Type B pancreatic cell (in vitro differentiated cells): ENCODE measurements around the gene DZIP1L. TPM values are rescaled to one million over a fixed set of nuclear protein-coding genes. Genes with fewer than 3 reads are reported as not detected.

Experiments used
- DNase-seq: peaks from one replicate; pipeline ENCODE4 v3.0.0; 2021; ENCODE audit warnings: mixed read lengths; ENCODE audit not compliant: unreplicated experiment; ENCODE audit errors: extremely low spot score
- H3K27ac Mint-ChIP-seq: 2 replicates; pipeline ENCODE4 v1.8.0; 2021; ENCODE audit warnings: mild to moderate bottlenecking, mixed read lengths
- H3K27me3 Mint-ChIP-seq: 2 replicates; pipeline ENCODE4 v1.8.0; 2021; ENCODE audit warnings: mixed read lengths
- H3K36me3 Mint-ChIP-seq: 2 replicates; pipeline ENCODE4 v1.8.0; 2021; ENCODE audit warnings: mixed read lengths
- H3K4me1 Mint-ChIP-seq: one replicate; pipeline ENCODE4 v1.8.0; 2021; ENCODE audit warnings: mixed read lengths; ENCODE audit not compliant: unreplicated experiment
- H3K4me3 Mint-ChIP-seq: 2 replicates; pipeline ENCODE4 v1.8.0; 2021; ENCODE audit warnings: mild to moderate bottlenecking, mixed read lengths
- H3K9me3 Mint-ChIP-seq: 2 replicates; pipeline ENCODE4 v1.8.0; 2021; ENCODE audit warnings: mixed read lengths
- CTCF ChIP-seq: fragments of 200-600 bp; sonication (generic); conservative IDR thresholded peaks from 2 replicates; pipeline ENCODE4 v1.5.0; 2021; ENCODE audit warnings: antibody characterized with exemption, mild to moderate bottlenecking
- total RNA-seq: library from RNA; stranded (reverse); gene quantifications from 2 replicates; pipeline ENCODE4 v1.2.1, GENCODE V29; 2021; ENCODE audit warnings: low replicate concordance

The DZIP1L gene
- total RNA-seq, 1 donor from 2014 or later, result 17.8 TPM

GRCh38 chr3:138135146-138135832 lies 19.9 kb upstream of the DZIP1L start:
- Mint-ChIP-seq H3K27me3 (peaks cover 13% of the 10 kb centered on the region), H3K4me3 (no peak overlapping the region)
- TF ChIP-seq CTCF, result no peak

GRCh38 chr3:138132239-138132638 lies 16.8 kb upstream of the DZIP1L start, which contains the start of gene A4GNT:
A4GNT (minus strand) TSS chr3:138132390; CDS start chr3:138131256, 1,134 bp downstream.
- H3K4me1 Mint-ChIP-seq, result no peaks in the 10 kb centered on the region
- H3K36me3 Mint-ChIP-seq, result no peaks in the 10 kb centered on the region
- DNase-seq, result no peak
- no peaks in the 10 kb centered on the region for H3K9me3 Mint-ChIP-seq
- H3K4me3 Mint-ChIP-seq, result no peak within 1 kb of the TSS
- H3K27me3 Mint-ChIP-seq, result peaks cover 13% of the 10 kb centered on the region
- TF ChIP-seq CTCF, result no peak
- H3K27ac Mint-ChIP-seq, result no peak within 1 kb of the TSS

More at GRCh38 chr3:138135146-138135832, 19.9 kb upstream of the DZIP1L start:
- Mint-ChIP-seq H3K27ac (no peak overlapping the region), H3K36me3 (no peaks in the 10 kb centered on the region), H3K9me3 (no peaks in the 10 kb centered on the region), H3K4me1 (no peaks in the 10 kb centered on the region)
- DNase-seq, result no peak

GRCh38 chr3:138127636-138128365 lies 12.4 kb upstream of the DZIP1L start:
- Mint-ChIP-seq H3K9me3 (peaks cover 5% of the 10 kb centered on the region), H3K4me3 (no peak overlapping the region), H3K36me3 (no peaks in the 10 kb centered on the region), H3K27ac (no peak overlapping the region), H3K27me3 (no peaks in the 10 kb centered on the region), H3K4me1 (peaks cover 10% of the 10 kb centered on the region)
- TF ChIP-seq CTCF, result no peak
- no peak for DNase-seq

GRCh38 chr3:138125548-138126221 lies 10.3 kb upstream of the DZIP1L start:
- H3K36me3 Mint-ChIP-seq, result no peaks in the 10 kb centered on the region
- no peaks in the 10 kb centered on the region for H3K27me3 Mint-ChIP-seq
- peaks cover 10% of the 10 kb centered on the region for H3K4me1 Mint-ChIP-seq
- peak overlapping the region; percentile 32 for H3K27ac Mint-ChIP-seq
- peaks cover 5% of the 10 kb centered on the region for H3K9me3 Mint-ChIP-seq
- peak overlapping the region; percentile 13 for H3K4me3 Mint-ChIP-seq
- no peak for TF ChIP-seq CTCF
- no peak for DNase-seq

GRCh38 chr3:138124706-138125355 lies 9.4 kb upstream of the DZIP1L start:
- no peak for TF ChIP-seq CTCF
- Mint-ChIP-seq H3K9me3 (peaks cover 5% of the 10 kb centered on the region), H3K36me3 (no peaks in the 10 kb centered on the region), H3K4me3 (no peak overlapping the region), H3K27me3 (no peaks in the 10 kb centered on the region), H3K27ac (no peak overlapping the region), H3K4me1 (peaks cover 10% of the 10 kb centered on the region)
- no peak for DNase-seq
